Smooth muscle cell (in vitro differentiated cells): ENCODE results near the gene ACTC1. TPM values are rescaled to one million over a fixed set of nuclear protein-coding genes. Genes with fewer than 3 reads are reported as not detected.

Experiments used
- DNase-seq: peaks from one replicate; lab custom pipeline; 2025; ENCODE audit not compliant: unreplicated experiment; lab: John Stamatoyannopoulos, UW
- H2AFZ ChIP-seq: fragments of 200-600 bp; sonication (generic); 2 replicates; pipeline ENCODE4 v1.6.0; 2016; ENCODE audit warnings: antibody characterized with exemption, low read depth, mild to moderate bottlenecking
- H3F3A ChIP-seq: fragments of 200-600 bp; sonication (generic); 2 replicates; pipeline ENCODE4 v1.6.0; 2017; ENCODE audit warnings: antibody characterized with exemption, low read depth
- H3K27ac ChIP-seq: fragments of 200-600 bp; sonication (generic); 2 replicates; pipeline ENCODE4 v1.5.1; 2016; ENCODE audit warnings: low read depth, mild to moderate bottlenecking
- H3K27me3 ChIP-seq: fragments of 200-600 bp; sonication (generic); 2 replicates; pipeline ENCODE4 v1.6.1; 2016; ENCODE audit warnings: low read depth, mild to moderate bottlenecking
- H3K36me3 ChIP-seq: fragments of 200-600 bp; sonication (generic); 2 replicates; pipeline ENCODE4 v1.5.1; 2016; ENCODE audit warnings: low read depth
- H3K4me1 ChIP-seq: fragments of 200-600 bp; sonication (generic); 2 replicates; pipeline ENCODE4 v1.5.1; 2016; ENCODE audit warnings: low read depth
- H3K4me2 ChIP-seq: fragments of 200-600 bp; sonication (generic); 2 replicates; pipeline ENCODE4 v1.6.0; 2016; ENCODE audit warnings: mild to moderate bottlenecking
- H3K4me3 ChIP-seq: fragments of 200-600 bp; sonication (generic); 2 replicates; pipeline ENCODE4 v1.5.1; 2016; ENCODE audit warnings: mild to moderate bottlenecking
- H3K79me2 ChIP-seq: fragments of 200-600 bp; sonication (generic); 2 replicates; pipeline ENCODE4 v1.6.0; 2016; ENCODE audit warnings: low read depth, mild to moderate bottlenecking
- H3K9ac ChIP-seq: fragments of 200-600 bp; sonication (generic); 2 replicates; pipeline ENCODE4 v1.6.0; 2016; ENCODE audit warnings: low read depth
- H3K9me3 ChIP-seq: fragments of 200-600 bp; sonication (generic); replicated peaks from 2 replicates; pipeline ENCODE4 v1.5.1; 2016; ENCODE audit warnings: low read depth
- H4K20me1 ChIP-seq: fragments of 200-600 bp; sonication (generic); 2 replicates; pipeline ENCODE4 v1.6.0; 2016; ENCODE audit warnings: low read depth
- WGBS: methylation state at CpG from one replicate; pipeline ENCODE4 v1.1.7; 2016; ENCODE audit warnings: low lambda C conversion rate; 5-methylcytosine and 5-hydroxymethylcytosine counted together
- polyA plus RNA-seq: library from polyadenylated mRNA; unstranded; fragments of >200 nt; fragmentation: Nextera tagmentation; extraction: Ambion mirVana; gene quantifications from 2 replicates; pipeline ENCODE4 v1.2.1, GENCODE V29; 2016
- total RNA-seq: library from RNA; depleted of rRNA; stranded (reverse); fragments of >200 nt; gene quantifications from 2 replicates; pipeline ENCODE4 v1.2.3, GENCODE V29; 2014
- TF ChIP-seq, protein P1 (sequence below): fragments of 200-600 bp; sonication (generic); IDR thresholded peaks from 2 replicates; pipeline ENCODE4 v1.5.1; 2017; ENCODE audit warnings: borderline replicate concordance, mild to moderate bottlenecking, antibody characterized with exemption; ENCODE audit not compliant: insufficient read depth, poor library complexity, severe bottlenecking

ACTC1 gene
- total and polyA plus RNA-seq, 2 experiments from 2014 or later, result 90.5 to 136 TPM

- Histone ChIP-seq H3K9ac (no peak overlapping the region), H3K27ac (no peak overlapping the region), H2AFZ (no peak overlapping the region), H3K27me3 (peaks cover 71% of the 10 kb centered on the region), H3K79me2 (no peaks in the 10 kb centered on the region), H3K4me2 (peak overlapping the region; percentile 91), H3K36me3 (no peaks in the 10 kb centered on the region), H3F3A (no peaks in the 10 kb centered on the region), H3K9me3 (no peaks in the 10 kb centered on the region), H3K4me3 (peak overlapping the region; percentile 47), H3K4me1 (peaks cover 5% of the 10 kb centered on the region), H4K20me1 (no peaks in the 10 kb centered on the region)
- TF ChIP-seq, protein P1, sequence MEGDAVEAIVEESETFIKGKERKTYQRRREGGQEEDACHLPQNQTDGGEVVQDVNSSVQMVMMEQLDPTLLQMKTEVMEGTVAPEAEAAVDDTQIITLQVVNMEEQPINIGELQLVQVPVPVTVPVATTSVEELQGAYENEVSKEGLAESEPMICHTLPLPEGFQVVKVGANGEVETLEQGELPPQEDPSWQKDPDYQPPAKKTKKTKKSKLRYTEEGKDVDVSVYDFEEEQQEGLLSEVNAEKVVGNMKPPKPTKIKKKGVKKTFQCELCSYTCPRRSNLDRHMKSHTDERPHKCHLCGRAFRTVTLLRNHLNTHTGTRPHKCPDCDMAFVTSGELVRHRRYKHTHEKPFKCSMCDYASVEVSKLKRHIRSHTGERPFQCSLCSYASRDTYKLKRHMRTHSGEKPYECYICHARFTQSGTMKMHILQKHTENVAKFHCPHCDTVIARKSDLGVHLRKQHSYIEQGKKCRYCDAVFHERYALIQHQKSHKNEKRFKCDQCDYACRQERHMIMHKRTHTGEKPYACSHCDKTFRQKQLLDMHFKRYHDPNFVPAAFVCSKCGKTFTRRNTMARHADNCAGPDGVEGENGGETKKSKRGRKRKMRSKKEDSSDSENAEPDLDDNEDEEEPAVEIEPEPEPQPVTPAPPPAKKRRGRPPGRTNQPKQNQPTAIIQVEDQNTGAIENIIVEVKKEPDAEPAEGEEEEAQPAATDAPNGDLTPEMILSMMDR, result no peak
- no peak for DNase-seq
- 14% methylated on average over 24 of the region's 27 CpGs for WGBS
Observed at GRCh38 chr15:34754171-34754601, 41.2 kb downstream of the ACTC1 start.

- H3K36me3 ChIP-seq, result no peaks in the 10 kb centered on the region
- H3K9ac ChIP-seq, result no peak overlapping the region
- peaks cover 63% of the 10 kb centered on the region for H3K27me3 ChIP-seq
- peak; percentile 7 for DNase-seq
- H4K20me1 ChIP-seq, result no peaks in the 10 kb centered on the region
- no peak overlapping the region for H2AFZ ChIP-seq
- no peaks in the 10 kb centered on the region for H3F3A ChIP-seq
- H3K4me2 ChIP-seq, result no peak overlapping the region
- 44% methylated on average over 11 of the region's 11 CpGs for WGBS
- H3K4me3 ChIP-seq, result no peak overlapping the region
- TF ChIP-seq, protein P1, result no peak
- no peaks in the 10 kb centered on the region for H3K79me2 ChIP-seq
- H3K27ac ChIP-seq, result no peak overlapping the region
- peaks cover 5% of the 10 kb centered on the region for H3K4me1 ChIP-seq
- no peaks in the 10 kb centered on the region for H3K9me3 ChIP-seq
Observed at GRCh38 chr15:34753236-34753894, 42.0 kb downstream of the ACTC1 start.

DNA sequence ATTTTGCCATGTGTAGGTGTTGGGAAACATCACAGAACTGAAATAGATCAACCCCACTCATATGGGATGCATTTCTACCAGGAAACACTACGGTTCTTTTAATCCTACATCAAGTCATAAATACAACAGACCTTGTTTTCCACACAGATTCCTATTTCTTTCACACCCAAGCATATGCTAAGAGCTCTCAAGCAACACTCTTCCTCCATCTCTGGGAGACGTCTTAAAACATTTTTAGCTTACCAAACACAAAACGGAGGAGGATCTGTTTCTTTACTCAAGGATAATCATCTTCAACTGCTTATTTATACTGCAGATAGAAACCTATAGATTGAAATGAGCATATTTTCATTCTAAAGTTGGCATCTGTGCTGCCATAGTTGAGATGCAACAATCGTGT is 45.7 kb downstream of the ACTC1 start:
- H3K27me3 ChIP-seq, result peaks cover 26% of the 10 kb centered on the region
- no peaks in the 10 kb centered on the region for H4K20me1 ChIP-seq
- TF ChIP-seq, protein P1, result no peak
- no peaks in the 10 kb centered on the region for H3K79me2 ChIP-seq
- H3K4me3 ChIP-seq, result no peak overlapping the region
- no peaks in the 10 kb centered on the region for H3F3A ChIP-seq
- no peak overlapping the region for H2AFZ ChIP-seq
- H3K4me2 ChIP-seq, result no peak overlapping the region
- no peak overlapping the region for H3K9ac ChIP-seq
- no peak overlapping the region for H3K27ac ChIP-seq
- WGBS, result 85% methylated on average over 4 of the region's 4 CpGs
- H3K4me1 ChIP-seq, result peaks cover 5% of the 10 kb centered on the region
- no peak for DNase-seq
- no peaks in the 10 kb centered on the region for H3K9me3 ChIP-seq
- H3K36me3 ChIP-seq, result no peaks in the 10 kb centered on the region

Other genes with a start within 250 kb of the ACTC1 start
- 31.4 and 40.3 TPM in 2 replicates for gene GOLGA8B, start 211.9 kb downstream of the ACTC1 start, total RNA-seq
- 23.0 and 43.3 TPM in 2 replicates for gene GOLGA8B, start 211.9 kb downstream of the ACTC1 start, polyA plus RNA-seq
- 0.22 TPM in 1 of 2 replicates, not detected in the other for gene GJD2, start 40.6 kb downstream of the ACTC1 start, total RNA-seq
- gene GJD2, start 40.6 kb downstream of the ACTC1 start, polyA plus RNA-seq, result not detected in 2 replicates
- 33.6 and 38.3 TPM in 2 replicates for gene AQR, start 174.2 kb upstream of the ACTC1 start, total RNA-seq
- gene AQR, start 174.2 kb upstream of the ACTC1 start, polyA plus RNA-seq, result 11.6 and 13.0 TPM in 2 replicates
- gene ZNF770, start 192.7 kb upstream of the ACTC1 start, total RNA-seq, result 28.7 and 31.1 TPM in 2 replicates
- 32.4 and 34.2 TPM in 2 replicates for gene ZNF770, start 192.7 kb upstream of the ACTC1 start, polyA plus RNA-seq